T-cell (primary cell): ENCODE results near the gene ZNF207. TPM values are rescaled to one million over a fixed set of nuclear protein-coding genes. Genes with fewer than 3 reads are reported as not detected.

Experiments used
- ATAC-seq, 4 experiments: fragments of 200-7000 bp in 3 of 4; fragments of 150-1000 bp in 1 of 4; cut with Tn5 transposase; replicated peaks in 1 of 4; 1 replicate in 3 of 4; 2 replicates in 1 of 4; pipeline ENCODE4 v1.10.0; 2021; ENCODE audit warnings: moderate library complexity in 3 of 4, mild to moderate bottlenecking in 2 of 4, moderate number of reproducible peaks in 1 of 4
- CTCF ChIA-PET, 2 donors: fragments of 300-600 bp; sonication (Branson Sonifier 250); formaldehyde crosslinking; loops; one replicate each; lab custom pipeline; 2022; ENCODE audit warnings: antibody characterized with exemption in 2 of 2; lab: Charles Lee
- POLR2A ChIA-PET, 2 donors: fragments of 300-600 bp; sonication (Branson Sonifier 250); formaldehyde crosslinking; loops; one replicate each; lab custom pipeline; 2022; ENCODE audit warnings: antibody characterized with exemption in 2 of 2; lab: Charles Lee
- DNase-seq, 35 experiments: peaks; one replicate each; pipeline versions ENCODE4 v3.0.0 to v3.0.0-alpha.2; 2013 to 2023
- H3K27ac ChIP-seq: one replicate; pipeline ENCODE4 v1.5.1; 2013; ENCODE audit warnings: low read length
- H3K27me3 ChIP-seq, 2 experiments: replicated peaks in 1 of 2; 1 replicate in 1 of 2; 2 replicates in 1 of 2; pipeline versions ENCODE4 v1.6.1 to v1.7.0; 2013; ENCODE audit warnings: low read length in 1 of 2, mixed read lengths in 1 of 2; ENCODE audit not compliant: control insufficient read depth in 2 of 2, insufficient read depth in 2 of 2; ENCODE audit errors: extremely low read depth in 1 of 2
- H3K36me3 ChIP-seq, 2 donors: 1 replicate in 1 of 2; 2 replicates in 1 of 2; pipeline versions ENCODE4 v1.6.1 to v1.7.0; 2013; ENCODE audit warnings: low read length in 1 of 2; ENCODE audit not compliant: control insufficient read depth in 2 of 2, insufficient read depth in 1 of 2; ENCODE audit errors: extremely low read depth in 1 of 2
- H3K4me1 ChIP-seq, 2 experiments: 1 replicate in 1 of 2; 2 replicates in 1 of 2; pipeline versions ENCODE4 v1.6.1 to v1.7.0; 2013; ENCODE audit warnings: low read length in 2 of 2, mixed read lengths in 1 of 2; ENCODE audit not compliant: insufficient read depth in 2 of 2, control insufficient read depth in 1 of 2; ENCODE audit errors: extremely low read depth in 1 of 2
- H3K4me3 ChIP-seq, 2 donors: 1 replicate in 1 of 2; 2 replicates in 1 of 2; pipeline versions ENCODE4 v1.5.1 to v1.7.0; 2013; ENCODE audit warnings: mild to moderate bottlenecking in 2 of 2, low read length in 1 of 2, moderate library complexity in 1 of 2; ENCODE audit not compliant: control insufficient read depth in 1 of 2; ENCODE audit errors: extremely low read depth in 1 of 2
- H3K9me3 ChIP-seq: 2 replicates; pipeline ENCODE4 v1.7.0; 2013
- H3K27ac Mint-ChIP-seq, 2 donors: one replicate each; pipeline ENCODE4 v1.8.0; 2020 to 2021; ENCODE audit warnings: mild to moderate bottlenecking in 2 of 2, mixed read lengths in 2 of 2
- H3K27me3 Mint-ChIP-seq, 2 donors: one replicate each; pipeline ENCODE4 v1.8.0; 2021 to 2022; ENCODE audit warnings: mixed read lengths in 2 of 2
- H3K36me3 Mint-ChIP-seq: one replicate; pipeline ENCODE4 v1.8.0; 2021; ENCODE audit warnings: mixed read lengths
- H3K4me1 Mint-ChIP-seq, 3 donors: one replicate each; pipeline ENCODE4 v1.8.0; 2020 to 2022; ENCODE audit warnings: mixed read lengths in 3 of 3, mild to moderate bottlenecking in 1 of 3
- H3K4me3 Mint-ChIP-seq, 3 donors: one replicate each; pipeline ENCODE4 v1.8.0; 2020 to 2022; ENCODE audit warnings: mild to moderate bottlenecking in 3 of 3, mixed read lengths in 3 of 3, moderate library complexity in 3 of 3
- H3K9me3 Mint-ChIP-seq, 3 donors: one replicate each; pipeline ENCODE4 v1.8.0; 2020 to 2022; ENCODE audit warnings: mixed read lengths in 3 of 3
- WGBS: methylation state at CpG from one replicate; pipeline ENCODE4 v1.1.5; 2013; ENCODE audit warnings: missing lambda C conversion rate; ENCODE audit not compliant: insufficient coverage; 5-methylcytosine and 5-hydroxymethylcytosine counted together
- total RNA-seq, 35 experiments: library from RNA in 6 of 35; stranded (reverse) in 6 of 35; fragments of 120-200 nt in 1 of 35; gene quantifications; one replicate each; pipeline versions ENCODE4 v1.2.1 to v1.2.4 and lab custom pipeline; 2013 to 2026

Gene ZNF207
- total RNA-seq, 5 donors from 2014 or later (not counting 1 experiment from before 2014, with no cell fraction given), result 208 to 271 (median 228) TPM

GRCh38 chr17:32330147-32330546 lies 19.8 kb upstream of the ZNF207 start:
- POLR2A ChIA-PET, result interaction anchor here in 1 of 2 donors (0.9 kb wide), 1 partner anchor 9 kb away, joined by 4 read pairs; no protein-coding TSS in a partner anchor
- peaks cover 20 to 28% (median 21%) of the 10 kb centered on the region in 3 donors for H3K4me1 Mint-ChIP-seq

GRCh38 chr17:32331243-32332040 lies 18.5 kb upstream of the ZNF207 start:
- ChIA-PET POLR2A (interaction anchor here in 1 of 2 donors (0.9 kb wide), 1 partner anchor 8 kb away, joined by 4 read pairs; no protein-coding TSS in a partner anchor), CTCF (interaction anchor here (0.5 to 1.0 kb wide), 4 partner anchors 10 to 113 kb away, joined by 3 read pairs; partner anchors contain the start of gene PSMD11 (in 1 of the 2))
- Histone ChIP-seq H3K9me3 (no peaks in the 10 kb centered on the region), H3K36me3 (peaks cover 0 to 21% of the 10 kb centered on the region in 2 donors), H3K27me3 (no peaks in the 10 kb centered on the region), H3K4me1 (peaks cover 8 to 11% of the 10 kb centered on the region in 2 experiments), H3K4me3 (no peak overlapping the region), H3K27ac (peak overlapping the region; percentile 8)
- no peaks in the 10 kb centered on the region for H3K9me3 Mint-ChIP-seq
- DNase-seq (no peak), ATAC-seq (peak in 3 of 4 experiments; percentile 23 to 60 (median 58))
- peak overlapping the region; percentile 73 to 83 for H3K27ac Mint-ChIP-seq
- H3K27me3 Mint-ChIP-seq, result no peaks in the 10 kb centered on the region
- no CpG with 5 or more reads among the region's 3 CpGs for WGBS
- peaks cover 20 to 29% (median 21%) of the 10 kb centered on the region in 3 donors for H3K4me1 Mint-ChIP-seq
- peak overlapping the region in 2 of 3 donors; percentile 49 to 50 for H3K4me3 Mint-ChIP-seq
- H3K36me3 Mint-ChIP-seq, result peaks cover 21% of the 10 kb centered on the region

More at GRCh38 chr17:32330147-32330546, 19.8 kb upstream of the ZNF207 start:
- no peaks in the 10 kb centered on the region for H3K9me3 Mint-ChIP-seq
- H3K27ac Mint-ChIP-seq, result peak overlapping the region; percentile 73 to 83
- H3K9me3 ChIP-seq, result no peaks in the 10 kb centered on the region
- no peaks in the 10 kb centered on the region for H3K27me3 Mint-ChIP-seq
- H3K27me3 ChIP-seq, result no peaks in the 10 kb centered on the region
- peak overlapping the region; percentile 41 for H3K27ac ChIP-seq
- no peak overlapping the region for H3K4me3 ChIP-seq
- no peak for ATAC-seq
- H3K36me3 ChIP-seq, result peaks cover 0 to 17% of the 10 kb centered on the region in 2 donors
- no peak overlapping the region for H3K4me3 Mint-ChIP-seq
- peaks cover 19% of the 10 kb centered on the region for H3K36me3 Mint-ChIP-seq
- CTCF ChIA-PET, result interaction anchor here in 1 of 2 donors (0.5 kb wide), 1 partner anchor 89 kb away, joined by 3 read pairs; no protein-coding TSS in a partner anchor
- peaks cover 8 to 11% of the 10 kb centered on the region in 2 experiments for H3K4me1 ChIP-seq
- DNase-seq, result no peak
- 50% methylated on average over 1 of the region's 3 CpGs for WGBS

GRCh38 chr17:32333187-32333586 lies 16.8 kb upstream of the ZNF207 start:
- no peaks in the 10 kb centered on the region for H3K27me3 ChIP-seq
- H3K9me3 ChIP-seq, result no peaks in the 10 kb centered on the region
- WGBS, result no CpG with 5 or more reads among the region's 2 CpGs
- Mint-ChIP-seq H3K27ac (no peak overlapping the region), H3K4me3 (no peak overlapping the region), H3K36me3 (peaks cover 25% of the 10 kb centered on the region), H3K4me1 (peaks cover 20 to 29% (median 21%) of the 10 kb centered on the region in 3 donors), H3K9me3 (no peaks in the 10 kb centered on the region), H3K27me3 (no peaks in the 10 kb centered on the region)
- no peak overlapping the region for H3K27ac ChIP-seq
- no peak for DNase-seq
- ChIA-PET POLR2A (no interaction called here), CTCF (no interaction called here)
- peaks cover 8 to 11% of the 10 kb centered on the region in 2 experiments for H3K4me1 ChIP-seq
- peaks cover 0 to 38% of the 10 kb centered on the region in 2 donors for H3K36me3 ChIP-seq
- no peak for ATAC-seq
- H3K4me3 ChIP-seq, result no peak overlapping the region

- Mint-ChIP-seq H3K27ac (no peak overlapping the region), H3K4me3 (no peak overlapping the region), H3K9me3 (no peaks in the 10 kb centered on the region), H3K4me1 (peaks cover 20 to 23% (median 22%) of the 10 kb centered on the region in 3 donors), H3K36me3 (peaks cover 25% of the 10 kb centered on the region), H3K27me3 (no peaks in the 10 kb centered on the region)
- Histone ChIP-seq H3K9me3 (no peaks in the 10 kb centered on the region), H3K27ac (no peak overlapping the region), H3K27me3 (no peaks in the 10 kb centered on the region), H3K4me3 (no peak overlapping the region), H3K4me1 (peaks cover 7 to 8% of the 10 kb centered on the region in 2 experiments), H3K36me3 (peaks cover 0 to 43% of the 10 kb centered on the region in 2 donors)
- DNase-seq, result no peak
- ChIA-PET POLR2A (no interaction called here), CTCF (interaction anchor here in 1 of 2 donors (0.7 kb wide), 1 partner anchor 289 kb away, joined by 3 read pairs; no protein-coding TSS in a partner anchor)
- ATAC-seq, result no peak
These were observed 14.9 kb upstream of the ZNF207 start for GRCh38 chr17:32335046-32335445.

- ChIA-PET POLR2A (no interaction called here), CTCF (interaction anchor here in 1 of 2 donors (0.7 kb wide), 1 partner anchor 289 kb away, joined by 3 read pairs; no protein-coding TSS in a partner anchor)
- Histone ChIP-seq H3K9me3 (no peaks in the 10 kb centered on the region), H3K27ac (no peak overlapping the region), H3K36me3 (peaks cover 0 to 43% of the 10 kb centered on the region in 2 donors), H3K4me3 (no peak overlapping the region), H3K4me1 (peaks cover 3 to 6% of the 10 kb centered on the region in 2 experiments), H3K27me3 (no peaks in the 10 kb centered on the region)
- H3K36me3 Mint-ChIP-seq, result peaks cover 25% of the 10 kb centered on the region
- no peak overlapping the region for H3K27ac Mint-ChIP-seq
- ATAC-seq (no peak), DNase-seq (no peak)
- no peaks in the 10 kb centered on the region for H3K27me3 Mint-ChIP-seq
- H3K9me3 Mint-ChIP-seq, result no peaks in the 10 kb centered on the region
- no CpG with 5 or more reads among the region's 4 CpGs for WGBS
- H3K4me1 Mint-ChIP-seq, result peaks cover 13 to 21% (median 18%) of the 10 kb centered on the region in 3 donors
- no peak overlapping the region for H3K4me3 Mint-ChIP-seq
These were observed 14.3 kb upstream of the ZNF207 start for GRCh38 chr17:32335687-32336086.
